Measurements from ENCODE around the gene ADGRF4.

The ADGRF4 gene

DNA sequence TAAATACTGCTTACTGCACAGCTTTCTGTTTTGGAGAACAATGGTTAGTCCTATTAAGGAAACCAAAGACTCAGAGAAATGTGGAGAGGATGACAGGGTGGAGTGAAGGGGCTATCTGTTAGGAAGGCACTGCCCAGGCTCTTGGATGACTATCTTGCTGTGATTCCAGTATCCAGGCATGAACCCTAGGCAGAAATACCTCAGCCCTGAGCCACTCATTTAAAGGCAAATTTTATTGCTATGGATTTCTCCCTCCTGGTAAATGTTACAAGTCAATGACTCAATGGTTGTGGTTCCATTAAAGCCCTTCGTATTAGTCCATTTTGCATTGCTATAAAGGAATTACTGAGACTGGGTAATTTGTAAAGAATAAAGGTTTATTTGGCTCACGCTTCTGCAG lies 25.9 kb downstream of the ADGRF4 start:
- H3K27ac ChIP-seq, result no peak overlapping the region
- TF ChIP-seq, protein P1, sequence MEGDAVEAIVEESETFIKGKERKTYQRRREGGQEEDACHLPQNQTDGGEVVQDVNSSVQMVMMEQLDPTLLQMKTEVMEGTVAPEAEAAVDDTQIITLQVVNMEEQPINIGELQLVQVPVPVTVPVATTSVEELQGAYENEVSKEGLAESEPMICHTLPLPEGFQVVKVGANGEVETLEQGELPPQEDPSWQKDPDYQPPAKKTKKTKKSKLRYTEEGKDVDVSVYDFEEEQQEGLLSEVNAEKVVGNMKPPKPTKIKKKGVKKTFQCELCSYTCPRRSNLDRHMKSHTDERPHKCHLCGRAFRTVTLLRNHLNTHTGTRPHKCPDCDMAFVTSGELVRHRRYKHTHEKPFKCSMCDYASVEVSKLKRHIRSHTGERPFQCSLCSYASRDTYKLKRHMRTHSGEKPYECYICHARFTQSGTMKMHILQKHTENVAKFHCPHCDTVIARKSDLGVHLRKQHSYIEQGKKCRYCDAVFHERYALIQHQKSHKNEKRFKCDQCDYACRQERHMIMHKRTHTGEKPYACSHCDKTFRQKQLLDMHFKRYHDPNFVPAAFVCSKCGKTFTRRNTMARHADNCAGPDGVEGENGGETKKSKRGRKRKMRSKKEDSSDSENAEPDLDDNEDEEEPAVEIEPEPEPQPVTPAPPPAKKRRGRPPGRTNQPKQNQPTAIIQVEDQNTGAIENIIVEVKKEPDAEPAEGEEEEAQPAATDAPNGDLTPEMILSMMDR (conservative IDR thresholded peaks at IDR 0.05), result no peak

DNA sequence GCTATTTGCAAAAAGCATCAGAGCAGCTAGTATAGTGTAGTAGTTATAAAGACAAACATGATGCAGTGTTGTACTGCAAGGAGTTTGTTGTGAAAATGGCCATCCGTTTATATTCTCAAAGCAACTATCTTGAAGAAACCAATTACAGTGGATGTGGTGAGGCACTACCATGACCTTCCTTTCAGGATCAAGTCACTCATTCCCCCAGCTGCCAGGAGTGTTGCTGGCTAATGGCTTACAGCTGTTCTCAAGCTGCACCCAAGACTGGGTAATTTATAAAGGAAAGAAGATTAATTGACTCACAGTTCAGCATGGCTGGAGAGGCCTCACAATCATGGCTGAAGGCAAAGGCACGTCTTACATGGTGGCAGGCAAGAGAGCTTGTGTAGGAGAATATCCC lies 29.0 kb downstream of the ADGRF4 start:
- TF ChIP-seq, protein P1 (conservative IDR thresholded peaks at IDR 0.05), result no peak
- no peak overlapping the region for H3K27ac ChIP-seq

DNA sequence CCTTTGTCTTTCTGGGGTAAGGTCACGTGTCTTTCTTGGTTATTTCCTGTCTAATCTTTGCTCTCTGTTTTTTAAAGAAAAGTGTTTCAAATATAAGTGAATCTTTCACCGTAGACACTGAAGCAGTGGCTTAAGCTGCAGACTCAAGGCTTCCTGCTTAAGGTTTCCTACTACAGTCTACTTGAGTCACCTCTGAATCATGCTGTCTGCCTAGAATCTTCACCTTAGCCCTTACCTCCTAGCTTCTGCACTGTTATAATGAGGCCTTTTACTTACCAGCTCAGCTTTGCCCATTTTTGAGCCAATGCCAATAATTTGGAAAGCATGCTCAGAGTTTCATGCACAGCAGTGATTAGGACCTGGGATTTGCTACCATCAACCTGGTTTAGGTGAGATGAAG lies 30.6 kb downstream of the ADGRF4 start:
- H3K27ac ChIP-seq, result no peak overlapping the region
- TF ChIP-seq, protein P1 (conservative IDR thresholded peaks at IDR 0.05), result no peak

DNA sequence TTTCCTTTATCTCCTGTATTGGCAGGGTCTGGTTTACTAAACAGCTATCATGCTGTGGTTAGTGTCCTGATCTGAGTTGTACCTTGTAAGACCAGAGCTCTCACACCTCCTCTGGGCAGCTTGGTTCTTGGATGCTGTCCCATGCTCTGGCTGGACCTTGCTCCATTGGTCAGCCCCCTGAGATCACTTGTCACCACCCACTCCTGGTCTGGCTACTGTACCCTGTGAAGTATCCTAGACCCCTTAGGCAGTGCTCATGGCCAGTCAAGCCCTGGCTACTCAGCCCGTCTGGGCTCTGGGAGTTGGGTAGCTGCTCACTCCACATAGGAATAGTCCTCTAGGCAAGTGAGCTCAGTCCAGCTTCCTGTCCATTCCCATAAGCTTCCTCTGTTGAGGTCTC lies 31.1 kb downstream of the ADGRF4 start:
- TF ChIP-seq, protein P1 (conservative IDR thresholded peaks at IDR 0.05), result no peak
- no peak overlapping the region for H3K27ac ChIP-seq

DNA sequence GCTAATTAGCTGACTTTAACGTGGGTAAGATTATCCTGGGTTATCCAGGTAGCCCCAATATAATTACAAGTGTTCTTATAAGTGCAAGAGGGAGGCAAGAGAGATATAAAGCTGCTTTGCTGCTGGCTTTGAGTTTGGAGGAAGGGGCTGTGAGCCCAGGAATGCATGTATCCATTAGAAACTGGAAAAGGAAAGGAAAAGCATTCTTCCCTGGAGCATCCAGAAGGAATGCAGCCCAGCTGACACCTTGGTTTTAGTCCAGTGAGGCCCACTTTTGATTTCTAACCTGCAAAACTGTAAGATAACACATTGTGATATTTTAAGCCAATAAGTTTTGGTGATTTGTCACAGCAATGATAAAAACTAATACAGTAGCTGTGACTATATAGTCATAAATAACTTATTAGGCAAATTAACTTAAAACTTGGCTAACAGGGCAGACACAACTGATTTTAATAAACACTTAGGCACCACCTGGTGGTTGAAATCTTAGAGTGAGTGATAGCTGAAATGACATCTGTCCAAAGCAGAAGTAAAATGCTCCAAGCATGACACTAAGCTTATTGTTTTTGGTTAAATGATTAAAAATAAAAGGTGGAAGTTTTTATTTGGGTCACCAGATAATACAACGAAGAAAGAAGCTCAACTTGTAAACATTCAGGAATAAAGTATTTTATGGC lies 35.6 kb downstream of the ADGRF4 start:
- TF ChIP-seq, protein P1 (conservative IDR thresholded peaks at IDR 0.05), result peak; percentile 63
- no peak overlapping the region for H3K27ac ChIP-seq

DNA sequence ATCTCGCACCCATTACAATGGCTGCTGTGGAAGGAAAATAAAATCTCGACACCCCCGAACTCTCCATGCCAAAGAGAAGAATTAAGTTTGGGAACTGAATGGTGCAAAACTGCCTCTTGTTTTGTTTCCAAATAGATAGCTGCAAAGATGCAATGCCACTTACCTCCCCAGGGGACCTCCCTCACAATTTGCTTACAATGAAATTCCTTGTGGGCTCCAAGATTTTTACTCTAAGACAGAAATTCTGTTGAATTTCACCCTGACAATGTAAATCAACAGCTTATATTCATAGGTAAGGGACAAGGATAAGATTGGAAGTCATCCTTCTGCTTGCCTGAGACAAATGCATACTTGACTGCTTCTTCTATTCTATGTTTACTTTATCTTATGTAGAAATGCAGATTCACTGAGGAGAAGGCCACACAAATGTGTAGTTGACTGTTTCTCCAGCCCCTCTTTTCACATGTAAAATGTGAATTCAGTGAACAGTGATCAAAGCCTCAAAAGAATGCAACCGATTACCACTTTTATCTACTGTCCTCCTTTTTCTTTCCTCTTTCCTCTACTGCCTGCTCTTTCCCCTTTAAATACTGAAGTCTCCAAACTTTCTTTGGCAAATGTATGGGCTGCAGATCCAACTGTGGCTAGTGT lies 36.6 kb downstream of the ADGRF4 start:
- no peak overlapping the region for H3K27ac ChIP-seq
- TF ChIP-seq, protein P1 (conservative IDR thresholded peaks at IDR 0.05), result no peak

DNA sequence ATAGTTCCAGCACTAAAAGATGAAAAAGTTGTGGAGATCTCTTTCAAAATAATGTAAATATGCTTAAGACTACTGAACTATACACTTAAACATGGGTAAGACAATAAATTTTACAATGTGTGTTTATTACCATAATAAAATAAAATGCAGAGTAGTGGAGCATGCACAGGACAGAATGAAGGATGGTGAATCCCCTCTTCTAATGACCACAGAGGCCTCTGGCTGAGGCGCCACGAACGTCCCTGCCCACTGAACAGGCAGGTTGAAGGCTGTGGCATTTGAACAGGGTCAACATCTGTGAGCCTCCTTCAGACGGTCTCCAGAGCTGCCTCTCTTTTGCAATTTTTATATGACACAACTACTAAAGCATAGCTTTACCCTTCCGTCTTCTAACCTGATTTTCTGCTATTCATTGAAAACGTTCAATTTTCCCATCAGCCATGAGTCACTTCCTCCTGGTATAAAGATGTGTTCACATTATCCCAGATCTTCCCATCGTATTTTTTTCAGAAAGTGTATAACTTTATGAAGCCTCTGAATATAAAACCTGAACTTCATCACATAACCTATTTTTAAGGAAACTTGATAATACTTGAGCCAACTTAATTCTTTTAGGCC lies 37.8 kb downstream of the ADGRF4 start:
- H3K27ac ChIP-seq, result no peak overlapping the region
- TF ChIP-seq, protein P1 (conservative IDR thresholded peaks at IDR 0.05), result no peak

All from VCaP (cell line).